Fibroblast of lung (primary cell): ENCODE measurements around the gene WNT5B.

Experiments
- EZH2 ChIP-seq: IDR thresholded peaks from 2 replicates; pipeline ENCODE4 v1.5.1; 2012; ENCODE audit warnings: low read length, control low read depth, mild to moderate bottlenecking; ENCODE audit errors: missing control alignments
- TF ChIP-seq, protein P1 (sequence below), 2 donors: IDR thresholded peaks in 1 of 2; conservative IDR thresholded peaks in 1 of 2; 1 replicate in 1 of 2; 2 replicates in 1 of 2; pipeline ENCODE4 v1.5.1; 2011 to 2012; ENCODE audit warnings: low read length in 2 of 2, control low read depth in 1 of 2, inconsistent platforms in 1 of 2, low read depth in 1 of 2, mild to moderate bottlenecking in 1 of 2

DNA sequence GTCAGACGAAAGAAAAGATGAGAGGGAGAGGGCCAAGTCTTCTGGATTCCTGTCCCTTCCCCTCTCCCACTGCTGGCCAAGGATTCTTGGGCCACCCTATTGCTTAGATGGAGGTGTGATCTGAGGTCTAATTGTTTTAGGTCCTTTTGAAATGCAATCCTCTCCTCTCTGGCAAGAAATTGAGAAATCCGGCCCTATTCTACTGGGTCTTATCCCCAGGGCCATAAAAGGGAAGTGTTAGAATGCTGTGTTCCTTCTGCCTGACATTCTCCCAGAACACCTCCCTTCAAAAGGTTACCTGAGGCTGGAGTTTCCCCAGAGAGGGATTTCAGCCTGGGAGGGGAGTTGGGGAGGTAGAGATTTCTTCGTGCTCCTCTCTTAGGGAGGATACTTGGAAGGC is 4.4 kb downstream of the WNT5B start:
- TF ChIP-seq, protein P1, sequence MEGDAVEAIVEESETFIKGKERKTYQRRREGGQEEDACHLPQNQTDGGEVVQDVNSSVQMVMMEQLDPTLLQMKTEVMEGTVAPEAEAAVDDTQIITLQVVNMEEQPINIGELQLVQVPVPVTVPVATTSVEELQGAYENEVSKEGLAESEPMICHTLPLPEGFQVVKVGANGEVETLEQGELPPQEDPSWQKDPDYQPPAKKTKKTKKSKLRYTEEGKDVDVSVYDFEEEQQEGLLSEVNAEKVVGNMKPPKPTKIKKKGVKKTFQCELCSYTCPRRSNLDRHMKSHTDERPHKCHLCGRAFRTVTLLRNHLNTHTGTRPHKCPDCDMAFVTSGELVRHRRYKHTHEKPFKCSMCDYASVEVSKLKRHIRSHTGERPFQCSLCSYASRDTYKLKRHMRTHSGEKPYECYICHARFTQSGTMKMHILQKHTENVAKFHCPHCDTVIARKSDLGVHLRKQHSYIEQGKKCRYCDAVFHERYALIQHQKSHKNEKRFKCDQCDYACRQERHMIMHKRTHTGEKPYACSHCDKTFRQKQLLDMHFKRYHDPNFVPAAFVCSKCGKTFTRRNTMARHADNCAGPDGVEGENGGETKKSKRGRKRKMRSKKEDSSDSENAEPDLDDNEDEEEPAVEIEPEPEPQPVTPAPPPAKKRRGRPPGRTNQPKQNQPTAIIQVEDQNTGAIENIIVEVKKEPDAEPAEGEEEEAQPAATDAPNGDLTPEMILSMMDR (conservative IDR thresholded peaks at IDR 0.05 in 1 of 2, IDR thresholded peaks at IDR 0.05 in 1 of 2; ENCODE audit: low read depth in 1 of 2, low read length in 2 of 2): no peak
- TF ChIP-seq EZH2: no peak
